ENCODE results near the gene HELZ. TPM values are rescaled to one million over a fixed set of nuclear protein-coding genes. Genes with fewer than 3 reads are reported as not detected.
A peak's percentile ranks its signal among the peaks of the same experiment; 100 is the strongest.

Gene HELZ
- total RNA-seq, 1 donor, result 89.8 TPM

- peak; percentile 3 for TF ChIP-seq CTCF (IDR thresholded peaks at IDR 0.05; ENCODE audit: insufficient read depth, low read depth, low read length)
- H3K4me3 ChIP-seq (ENCODE audit: low read depth, low read length), result no peak overlapping the region
- peak; percentile 62 for DNase-seq (ENCODE audit: low read depth)
Measured at GRCh38 chr17:67139784-67140665, 105.0 kb downstream of the HELZ start.

- peak; percentile 37 for DNase-seq (ENCODE audit: low read depth)
Measured at GRCh38 chr17:67139289-67139688, 105.7 kb downstream of the HELZ start.

GRCh38 chr17:67138392-67138791 is 106.6 kb downstream of the HELZ start:
- TF ChIP-seq CTCF (IDR thresholded peaks at IDR 0.05; ENCODE audit: insufficient read depth, low read depth, low read length), result no peak
- DNase-seq (ENCODE audit: low read depth), result no peak
- H3K4me3 ChIP-seq (ENCODE audit: low read depth, low read length), result no peak overlapping the region

More at GRCh38 chr17:67139289-67139688, 105.7 kb downstream of the HELZ start:
- no peak for TF ChIP-seq CTCF (IDR thresholded peaks at IDR 0.05; ENCODE audit: insufficient read depth, low read depth, low read length)
- no peak overlapping the region for H3K4me3 ChIP-seq (ENCODE audit: low read depth, low read length)

- DNase-seq (ENCODE audit: low read depth), result no peak
- H3K4me3 ChIP-seq (ENCODE audit: low read depth, low read length), result no peak overlapping the region
- no peak for TF ChIP-seq CTCF (IDR thresholded peaks at IDR 0.05; ENCODE audit: insufficient read depth, low read depth, low read length)
Measured at GRCh38 chr17:67137860-67138259, 107.1 kb downstream of the HELZ start.

- no peak for TF ChIP-seq CTCF (IDR thresholded peaks at IDR 0.05; ENCODE audit: insufficient read depth, low read depth, low read length)
- no peak for DNase-seq (ENCODE audit: low read depth)
- no peak overlapping the region for H3K4me3 ChIP-seq (ENCODE audit: low read depth, low read length)
Measured at GRCh38 chr17:67137026-67137370, 108.0 kb downstream of the HELZ start.

GRCh38 chr17:67136191-67137025 is 108.6 kb downstream of the HELZ start:
- no peak for TF ChIP-seq CTCF (IDR thresholded peaks at IDR 0.05; ENCODE audit: insufficient read depth, low read depth, low read length)
- H3K4me3 ChIP-seq (ENCODE audit: low read depth, low read length), result no peak overlapping the region
- no peak for DNase-seq (ENCODE audit: low read depth)

Data from fibroblast of villous mesenchyme (primary cell).